GM12878 (cell line): ENCODE measurements around the gene PLEKHA7. TPM values are rescaled to one million over a fixed set of nuclear protein-coding genes. Genes with fewer than 3 reads are reported as not detected.
A peak's percentile ranks its signal among the peaks of the same experiment; 100 is the strongest.

Experiments used
- ATF7 ChIP-seq: fragments of 450-650 bp; IDR thresholded peaks from 2 replicates; pipeline ENCODE4 v1.6.1; 2016; ENCODE audit warnings: low read depth, mild to moderate bottlenecking
- BACH1 ChIP-seq: fragments of 450-650 bp; IDR thresholded peaks from 2 replicates; pipeline ENCODE4 v1.6.1; 2017; ENCODE audit warnings: mild to moderate bottlenecking, borderline replicate concordance
- DPF2 ChIP-seq: fragments of 450-650 bp; IDR thresholded peaks from 2 replicates; pipeline ENCODE4 v1.6.1; 2017; ENCODE audit warnings: mild to moderate bottlenecking
- E2F4 ChIP-seq: IDR thresholded peaks from 2 replicates; pipeline ENCODE4 v1.6.1; 2012; ENCODE audit warnings: low read depth, low read length, improper control_type of control experiment
- EED ChIP-seq: sonication (generic); IDR thresholded peaks from 2 replicates; pipeline ENCODE4 v1.6.1; 2016; ENCODE audit warnings: antibody characterized with exemption, low read depth
- ESRRA ChIP-seq: IDR thresholded peaks from 2 replicates; pipeline ENCODE4 v1.6.1; 2012; ENCODE audit warnings: mild to moderate bottlenecking, low read length, improper control_type of control experiment
- EZH2 ChIP-seq: IDR thresholded peaks from 2 replicates; pipeline ENCODE4 v1.6.1; 2012; ENCODE audit warnings: low read depth, mild to moderate bottlenecking, control low read depth, inconsistent platforms, low read length, borderline replicate concordance; ENCODE audit not compliant: control insufficient read depth
- MAX ChIP-seq: IDR thresholded peaks from 2 replicates; pipeline ENCODE4 v1.6.1; 2012; ENCODE audit warnings: low read depth, low read length, improper control_type of control experiment
- MTA2 ChIP-seq: fragments of 450-650 bp; IDR thresholded peaks from 2 replicates; pipeline ENCODE4 v1.6.1; 2016; ENCODE audit warnings: low read depth, mild to moderate bottlenecking, moderate library complexity
- MYB ChIP-seq: fragments of 150-350 bp; IDR thresholded peaks from 2 replicates; pipeline ENCODE4 v1.6.1; 2014; ENCODE audit warnings: mild to moderate bottlenecking, low read depth, low read length, borderline replicate concordance
- PKNOX1 ChIP-seq: fragments of 450-650 bp; IDR thresholded peaks from 2 replicates; pipeline ENCODE4 v1.6.1; 2016; ENCODE audit warnings: mild to moderate bottlenecking
- PML ChIP-seq: IDR thresholded peaks from 2 replicates; pipeline ENCODE4 v1.6.1; 2012; ENCODE audit warnings: low read length, inconsistent platforms
- RELA ChIP-seq: fragments of 450-650 bp; IDR thresholded peaks from 2 replicates; pipeline ENCODE4 v1.8.0; 2014; ENCODE audit warnings: borderline replicate concordance; ENCODE audit not compliant: partially characterized antibody
- SMAD5 ChIP-seq: IDR thresholded peaks from 2 replicates; pipeline ENCODE4 v1.6.1; 2016; ENCODE audit warnings: antibody characterized with exemption, low read depth
- STAT3 ChIP-seq: IDR thresholded peaks from 2 replicates; pipeline ENCODE4 v1.6.1; 2011; ENCODE audit warnings: low read depth, low read length, improper control_type of control experiment
- TCF3 ChIP-seq: IDR thresholded peaks from 2 replicates; pipeline ENCODE4 v1.6.1; 2012; ENCODE audit warnings: low read depth, mild to moderate bottlenecking, low read length, borderline replicate concordance; ENCODE audit not compliant: insufficient read depth
- USF1 ChIP-seq: IDR thresholded peaks from 2 replicates; pipeline ENCODE4 v1.6.1; 2011; ENCODE audit warnings: borderline replicate concordance, low read depth, mild to moderate bottlenecking, moderate library complexity, mixed read lengths, low read length; ENCODE audit not compliant: insufficient read depth; ENCODE audit errors: extremely low read length
- ZBTB33 ChIP-seq: fragments of 450-650 bp; IDR thresholded peaks from 2 replicates; pipeline ENCODE4 v1.6.1; 2017; ENCODE audit warnings: mild to moderate bottlenecking
- ZNF217 ChIP-seq: fragments of 450-650 bp; IDR thresholded peaks from 2 replicates; pipeline ENCODE4 v1.6.1; 2017; ENCODE audit warnings: antibody characterized with exemption, mild to moderate bottlenecking
- ZNF384 ChIP-seq: IDR thresholded peaks from 2 replicates; pipeline ENCODE4 v1.6.1; 2012; ENCODE audit warnings: low read depth, mild to moderate bottlenecking, low read length, improper control_type of control experiment, borderline replicate concordance
- ZSCAN29 ChIP-seq: fragments of 450-650 bp; IDR thresholded peaks from 2 replicates; pipeline ENCODE4 v1.6.1; 2017; ENCODE audit warnings: mild to moderate bottlenecking, moderate library complexity
- polyA plus RNA-seq, 11 experiments: library from polyadenylated mRNA; depleted of rRNA in 4 of 11; unstranded in 6 of 11; stranded (reverse) in 5 of 11; fragments of >200 nt; fragmentation: Nextera tagmentation in 4 of 11; fragmentation: Illumina TruSeq in 1 of 11; extraction: Ambion mirVana in 4 of 11; extraction: Trizol in 1 of 11; gene quantifications; 1 replicate in 1 of 11; 2 replicates in 10 of 11; pipeline versions ENCODE4 v1.2.1 to v1.2.3, GENCODE V29; 2011 to 2016; ENCODE audit warnings: inconsistent platforms in 2 of 11, missing spikeins in 2 of 11, low read depth in 1 of 11
- total RNA-seq, 4 experiments: library from RNA; depleted of rRNA in 3 of 4; stranded (reverse); fragments of >200 nt in 3 of 4; fragmentation: Illumina TruSeq in 1 of 4; extraction: Trizol in 1 of 4; gene quantifications; 2 replicates each; pipeline versions ENCODE4 v1.2.1 to v1.2.3, GENCODE V29; 2013 to 2021
- TF ChIP-seq, protein P1 (sequence below): fragments of 450-650 bp; IDR thresholded peaks from 2 replicates; pipeline ENCODE4 v1.6.1; 2017; ENCODE audit warnings: low read depth, mild to moderate bottlenecking, moderate library complexity

The PLEKHA7 gene
- total and polyA plus RNA-seq, 10 of the 15 experiments (the other 5 are each of a cell fraction or from before 2014, with no cell fraction given), result 0.45 to 5.3 (median 2.1) TPM

DNA sequence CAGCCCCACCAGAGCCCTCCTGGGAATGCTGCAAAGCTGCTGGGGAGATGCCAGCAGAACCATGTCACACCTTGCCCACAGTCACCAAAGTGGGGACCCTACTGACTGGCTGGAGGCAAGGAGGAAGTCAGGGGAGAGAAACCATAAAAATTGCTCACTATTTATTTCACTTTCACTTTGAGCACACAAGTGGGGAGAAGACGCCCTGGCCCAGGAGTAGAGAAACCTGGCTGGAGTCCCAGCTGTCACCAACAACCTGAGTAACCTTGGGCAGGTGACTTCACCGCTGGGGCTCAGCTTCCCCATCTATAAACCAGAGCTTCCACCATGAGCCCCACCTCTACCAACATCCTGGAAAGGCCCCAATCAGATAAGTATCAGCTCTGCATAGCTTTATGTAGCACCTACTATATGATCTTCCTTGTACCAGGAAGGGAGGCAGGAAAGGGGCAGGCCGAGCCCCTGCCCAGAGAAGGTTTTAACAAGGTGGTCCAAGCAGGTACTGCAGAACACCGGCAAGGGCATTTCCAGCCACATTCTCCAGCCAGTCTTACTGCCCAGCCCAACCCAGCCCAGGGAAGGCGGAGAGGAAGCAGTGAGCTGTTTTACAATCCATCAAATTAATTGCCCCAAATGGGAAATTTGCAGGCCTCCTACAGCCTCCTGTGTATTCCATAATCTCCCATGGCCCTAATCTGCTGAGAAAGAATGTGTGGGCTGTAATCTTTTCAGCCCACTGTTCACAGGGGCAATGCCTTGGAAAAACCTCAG lies 27.6 kb downstream of the PLEKHA7 start (continued):
- TF ChIP-seq ATF7 (peak; percentile 62), USF1 (no peak), PKNOX1 (0 out of 2 replicates have a peak, but pooled peaks have one; percentile 24), E2F4 (no peak), ZNF384 (no peak), MAX (no peak), RELA (peak; percentile 36), ZSCAN29 (no peak), BACH1 (no peak), EZH2 (no peak), TCF3 (0 out of 2 replicates have a peak, but pooled peaks have one; percentile 11), ZNF217 (no peak), STAT3 (no peak), SMAD5 (no peak), ZBTB33 (no peak), MTA2 (peak; percentile 67; the same call in 1 of the 2 replicates), PML (no peak), DPF2 (peak; percentile 78; the same call in 1 of the 2 replicates), ESRRA (peak; percentile 86; the same call in 1 of the 2 replicates), EED (peak; percentile 48; the same call in 1 of the 2 replicates), MYB (no peak)
- TF ChIP-seq, protein P1, sequence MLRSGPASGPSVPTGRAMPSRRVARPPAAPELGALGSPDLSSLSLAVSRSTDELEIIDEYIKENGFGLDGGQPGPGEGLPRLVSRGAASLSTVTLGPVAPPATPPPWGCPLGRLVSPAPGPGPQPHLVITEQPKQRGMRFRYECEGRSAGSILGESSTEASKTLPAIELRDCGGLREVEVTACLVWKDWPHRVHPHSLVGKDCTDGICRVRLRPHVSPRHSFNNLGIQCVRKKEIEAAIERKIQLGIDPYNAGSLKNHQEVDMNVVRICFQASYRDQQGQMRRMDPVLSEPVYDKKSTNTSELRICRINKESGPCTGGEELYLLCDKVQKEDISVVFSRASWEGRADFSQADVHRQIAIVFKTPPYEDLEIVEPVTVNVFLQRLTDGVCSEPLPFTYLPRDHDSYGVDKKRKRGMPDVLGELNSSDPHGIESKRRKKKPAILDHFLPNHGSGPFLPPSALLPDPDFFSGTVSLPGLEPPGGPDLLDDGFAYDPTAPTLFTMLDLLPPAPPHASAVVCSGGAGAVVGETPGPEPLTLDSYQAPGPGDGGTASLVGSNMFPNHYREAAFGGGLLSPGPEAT, result peak; percentile 54; the same call in 1 of the 2 replicates
